BJ (cell line): ENCODE measurements around the gene HS6ST3. TPM values are rescaled to one million over a fixed set of nuclear protein-coding genes. Genes with fewer than 3 reads are reported as not detected.

Experiments
- CTCF ChIA-PET: fragments of 350-600 bp; formaldehyde crosslinking; extraction: SDS; loops from one replicate; lab custom pipeline; 2021; ENCODE audit warnings: antibody characterized with exemption, inconsistent platforms; lab: Yijun Ruan, JAX
- POLR2A ChIA-PET: fragments of 300-600 bp; sonication (Branson Sonifier 250); formaldehyde crosslinking; extraction: SDS; loops from one replicate; lab custom pipeline; 2021; ENCODE audit warnings: antibody characterized with exemption; lab: Charles Lee
- DNase-seq: peaks from one replicate; pipeline ENCODE4 v3.0.0-alpha.2; 2011; ENCODE audit warnings: low read depth
- H3K27me3 ChIP-seq: 2 replicates; pipeline ENCODE4 v1.6.0; 2011; ENCODE audit warnings: low read length; ENCODE audit not compliant: control insufficient read depth, insufficient read depth
- H3K36me3 ChIP-seq: 2 replicates; pipeline ENCODE4 v1.5.1; 2011; ENCODE audit warnings: low read length; ENCODE audit not compliant: control insufficient read depth, insufficient read depth
- H3K4me3 ChIP-seq: 2 replicates; pipeline ENCODE4 v1.5.1; 2011; ENCODE audit warnings: low read depth, mild to moderate bottlenecking, control low read depth, low read length
- CTCF ChIP-seq: IDR thresholded peaks from 2 replicates; pipeline ENCODE4 v1.5.1; 2011; ENCODE audit warnings: low read depth, mild to moderate bottlenecking, control low read depth, inconsistent platforms, low read length, moderate library complexity; ENCODE audit not compliant: insufficient read depth
- polyA plus RNA-seq: library from polyadenylated mRNA; depleted of rRNA; stranded (reverse); fragments of >200 nt; gene quantifications from 2 replicates; pipeline ENCODE4 v1.2.3, GENCODE V29; 2011

The HS6ST3 gene
- polyA plus RNA-seq, 1 experiment = not detected

GRCh38 chr13:96781141-96781540, 691.2 kb downstream of the HS6ST3 start:
- no peak for DNase-seq
- no peaks in the 10 kb centered on the region for H3K27me3 ChIP-seq
- no peak overlapping the region for H3K4me3 ChIP-seq
- TF ChIP-seq CTCF = no peak
- ChIA-PET CTCF (interaction anchor here (0.9 kb wide), 1 partner anchor 32 kb away, joined by 3 read pairs; no protein-coding TSS in a partner anchor), POLR2A (no interaction called here)
- H3K36me3 ChIP-seq = no peaks in the 10 kb centered on the region

GRCh38 chr13:96782186-96782585, 692.3 kb downstream of the HS6ST3 start:
- ChIA-PET POLR2A (no interaction called here), CTCF (interaction anchor here (0.9 kb wide), 1 partner anchor 33 kb away, joined by 3 read pairs; no protein-coding TSS in a partner anchor)
- H3K4me3 ChIP-seq = no peak overlapping the region
- TF ChIP-seq CTCF = no peak
- H3K27me3 ChIP-seq = no peaks in the 10 kb centered on the region
- H3K36me3 ChIP-seq = no peaks in the 10 kb centered on the region
- no peak for DNase-seq

- POLR2A ChIA-PET = no interaction called here
- TF ChIP-seq CTCF = no peak
- Histone ChIP-seq H3K4me3 (no peak overlapping the region), H3K27me3 (no peaks in the 10 kb centered on the region), H3K36me3 (no peaks in the 10 kb centered on the region)
- CTCF ChIA-PET = no interaction called here
- DNase-seq = no peak
These were observed 693.1 kb downstream of the HS6ST3 start for GRCh38 chr13:96783057-96783456.

GRCh38 chr13:96783511-96783910, 693.6 kb downstream of the HS6ST3 start:
- ChIA-PET POLR2A (no interaction called here), CTCF (no interaction called here)
- no peaks in the 10 kb centered on the region for H3K27me3 ChIP-seq
- H3K4me3 ChIP-seq = no peak overlapping the region
- no peak for TF ChIP-seq CTCF
- no peak for DNase-seq
- no peaks in the 10 kb centered on the region for H3K36me3 ChIP-seq

GRCh38 chr13:96785986-96786385, 696.1 kb downstream of the HS6ST3 start:
- CTCF ChIA-PET = no interaction called here
- no peak for DNase-seq
- Histone ChIP-seq H3K36me3 (no peaks in the 10 kb centered on the region), H3K4me3 (no peak overlapping the region), H3K27me3 (no peaks in the 10 kb centered on the region)
- TF ChIP-seq CTCF = no peak
- POLR2A ChIA-PET = no interaction called here
